Kidney epithelial cell (primary cell): ENCODE data around the gene C1orf226. TPM values are rescaled to one million over a fixed set of nuclear protein-coding genes. Genes with fewer than 3 reads are reported as not detected.
"Not testable (repeated sequence)": the region's sequence is repeated elsewhere in the genome, so short reads cannot be mapped to it uniquely, and the experiment has no call there.

Source experiments
- DNase-seq: peaks from one replicate; pipeline ENCODE4 v3.0.0-alpha.2; 2010; ENCODE audit warnings: low read depth
- H3K27me3 ChIP-seq: 2 replicates; pipeline ENCODE4 v1.6.0; 2011; ENCODE audit warnings: low read length; ENCODE audit not compliant: control insufficient read depth, insufficient read depth
- H3K36me3 ChIP-seq: 2 replicates; pipeline ENCODE4 v1.5.1; 2011; ENCODE audit warnings: low read length; ENCODE audit not compliant: control insufficient read depth, insufficient read depth
- H3K4me3 ChIP-seq: 2 replicates; pipeline ENCODE4 v1.5.1; 2011; ENCODE audit warnings: low read depth, mild to moderate bottlenecking, control low read depth, low read length
- CTCF ChIP-seq: IDR thresholded peaks from 2 replicates; pipeline ENCODE4 v1.5.1; 2011; ENCODE audit warnings: mild to moderate bottlenecking, moderate library complexity, low read length, control low read depth, inconsistent platforms; ENCODE audit not compliant: insufficient read depth, poor library complexity, severe bottlenecking
- total RNA-seq: library from RNA; depleted of rRNA; stranded (reverse); fragments of >200 nt; gene quantifications from 2 replicates; pipeline ENCODE4 v1.2.3, GENCODE V29; 2015

C1orf226 gene
- total RNA-seq, 1 donor from 2014 or later: 3.7 TPM

GRCh38 chr1:162407539-162407938 is 26.0 kb downstream of the C1orf226 start:
- no peak overlapping the region for H3K4me3 ChIP-seq
- DNase-seq: no peak
- TF ChIP-seq CTCF: no peak
- no peaks in the 10 kb centered on the region for H3K36me3 ChIP-seq
- no peaks in the 10 kb centered on the region for H3K27me3 ChIP-seq

- Histone ChIP-seq H3K27me3 (no peaks in the 10 kb centered on the region), H3K36me3 (no peaks in the 10 kb centered on the region), H3K4me3 (no peak within 1 kb of the TSS)
- no peak for DNase-seq
- TF ChIP-seq CTCF: no peak
Observed at GRCh38 chr1:162412002-162412401, 30.5 kb downstream of the C1orf226 start, which contains the start of gene SH2D1B. TSS of gene SH2D1B (minus strand) at chr1:162412136. CDS start at chr1:162412016, 120 bp downstream.

- no peak for DNase-seq
- TF ChIP-seq CTCF: no peak
- no peak overlapping the region for H3K4me3 ChIP-seq
Observed at GRCh38 chr1:162416215-162416614, 34.7 kb downstream of the C1orf226 start.

GRCh38 chr1:162416909-162417308 is 35.4 kb downstream of the C1orf226 start:
- DNase-seq: no peak
- Histone ChIP-seq H3K36me3 (no peaks in the 10 kb centered on the region), H3K27me3 (no peaks in the 10 kb centered on the region), H3K4me3 (no peak overlapping the region)
- TF ChIP-seq CTCF: no peak

More at GRCh38 chr1:162416215-162416614, 34.7 kb downstream of the C1orf226 start:
- Histone ChIP-seq H3K36me3 (no peaks in the 10 kb centered on the region), H3K27me3 (no peaks in the 10 kb centered on the region)

- DNase-seq: no peak
- no peaks in the 10 kb centered on the region for H3K36me3 ChIP-seq
- H3K27me3 ChIP-seq: no peaks in the 10 kb centered on the region
- TF ChIP-seq CTCF: no peak
- H3K4me3 ChIP-seq: no peak overlapping the region
Observed at GRCh38 chr1:162417650-162418049, 36.1 kb downstream of the C1orf226 start.

GRCh38 chr1:162418584-162418983 is 37.1 kb downstream of the C1orf226 start:
- H3K4me3 ChIP-seq, DNase-seq, H3K36me3 ChIP-seq, H3K27me3 ChIP-seq: not testable (repeated sequence)

- not testable (repeated sequence) for H3K4me3 ChIP-seq, H3K36me3 ChIP-seq, DNase-seq, H3K27me3 ChIP-seq
Observed at GRCh38 chr1:162419450-162419931, 38.0 kb downstream of the C1orf226 start.
